NT2/D1 (cell line): Measurements from ENCODE around the gene TUSC2.
A peak's percentile ranks its signal among the peaks of the same experiment; 100 is the strongest.

Experiments
- DNase-seq: peaks from one replicate; pipeline ENCODE4 v3.0.0-alpha.2; 2011; ENCODE audit warnings: low read depth, low spot score
- H3K27me3 ChIP-seq: 2 replicates; pipeline ENCODE4 v1.6.0; 2011; ENCODE audit warnings: mild to moderate bottlenecking; ENCODE audit not compliant: insufficient read length, insufficient read depth
- H3K36me3 ChIP-seq: 2 replicates; pipeline ENCODE4 v1.6.1; 2011; ENCODE audit warnings: mild to moderate bottlenecking, low read length, mixed read lengths; ENCODE audit not compliant: insufficient read depth, insufficient read length
- H3K4me1 ChIP-seq: 2 replicates; pipeline ENCODE4 v1.5.1; 2011; ENCODE audit not compliant: insufficient read depth, insufficient read length
- H3K4me3 ChIP-seq: 2 replicates; pipeline ENCODE4 v1.5.1; 2011; ENCODE audit warnings: low read depth; ENCODE audit not compliant: insufficient read length
- H3K9ac ChIP-seq: 2 replicates; pipeline ENCODE4 v1.6.0; 2011; ENCODE audit warnings: low read depth; ENCODE audit not compliant: insufficient read length
- H3K9me3 ChIP-seq: 2 replicates; pipeline ENCODE4 v1.5.1; 2011; ENCODE audit warnings: mild to moderate bottlenecking, low read length; ENCODE audit not compliant: insufficient read depth
- SUZ12 ChIP-seq: IDR thresholded peaks from 2 replicates; pipeline ENCODE4 v1.6.1; 2011; ENCODE audit not compliant: insufficient read length, insufficient read depth; ENCODE audit errors: extremely low read depth
- YY1 ChIP-seq: IDR thresholded peaks from 2 replicates; pipeline ENCODE4 v1.6.1; 2011; ENCODE audit not compliant: insufficient read length, insufficient read depth
- ZNF274 ChIP-seq: IDR thresholded peaks from 2 replicates; pipeline ENCODE4 v1.6.1; 2011; ENCODE audit warnings: mild to moderate bottlenecking, low read depth, low read length

The TUSC2 gene

DNA sequence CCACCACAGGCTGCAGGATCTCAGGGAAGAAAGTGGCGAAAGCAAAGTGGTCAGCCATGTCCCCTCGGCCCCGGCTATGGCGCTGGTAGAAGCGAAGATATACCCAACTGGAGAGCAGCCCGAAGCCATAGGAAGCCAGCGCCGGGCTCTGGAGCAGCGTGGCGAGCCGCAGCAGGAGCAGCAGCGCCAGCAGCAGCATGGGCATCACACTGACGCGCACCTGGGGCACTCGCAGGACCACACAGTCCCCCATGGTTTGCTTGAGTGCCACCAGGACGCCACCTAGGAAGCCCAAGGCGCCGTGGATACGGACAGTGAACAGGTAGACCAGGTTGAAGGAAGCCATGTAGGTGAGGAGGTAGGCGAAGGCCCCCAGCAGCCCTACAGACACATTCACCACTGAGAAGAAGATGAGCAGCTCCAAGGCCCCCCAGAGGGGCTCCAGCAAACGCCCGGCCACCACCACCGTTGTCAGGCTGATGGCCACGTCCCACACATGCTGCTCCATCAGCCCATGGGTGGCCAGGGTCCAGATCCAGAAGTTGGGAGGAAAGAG is 30.4 kb upstream of the TUSC2 start:
- H3K36me3 ChIP-seq = peaks cover 54% of the 10 kb centered on the region
- peaks cover 6% of the 10 kb centered on the region for H3K27me3 ChIP-seq
- H3K9me3 ChIP-seq = no peaks in the 10 kb centered on the region
- H3K9ac ChIP-seq = peak overlapping the region; percentile 98
- peak overlapping the region; percentile 92 for H3K4me3 ChIP-seq
- no peak for TF ChIP-seq YY1
- TF ChIP-seq SUZ12 = no peak
- no peak for TF ChIP-seq ZNF274
- DNase-seq = no peak
- peaks cover 25% of the 10 kb centered on the region for H3K4me1 ChIP-seq

- H3K4me1 ChIP-seq = peaks cover 25% of the 10 kb centered on the region
- peaks cover 3% of the 10 kb centered on the region for H3K27me3 ChIP-seq
- peak overlapping the region; percentile 63 for H3K9ac ChIP-seq
- peak overlapping the region; percentile 92 for H3K4me3 ChIP-seq
- H3K9me3 ChIP-seq = no peaks in the 10 kb centered on the region
- no peak for DNase-seq
- TF ChIP-seq ZNF274 = no peak
- no peak for TF ChIP-seq SUZ12
- no peak for TF ChIP-seq YY1
- peaks cover 61% of the 10 kb centered on the region for H3K36me3 ChIP-seq
Measured at GRCh38 chr3:50357481-50357880, 29.5 kb upstream of the TUSC2 start.

DNA sequence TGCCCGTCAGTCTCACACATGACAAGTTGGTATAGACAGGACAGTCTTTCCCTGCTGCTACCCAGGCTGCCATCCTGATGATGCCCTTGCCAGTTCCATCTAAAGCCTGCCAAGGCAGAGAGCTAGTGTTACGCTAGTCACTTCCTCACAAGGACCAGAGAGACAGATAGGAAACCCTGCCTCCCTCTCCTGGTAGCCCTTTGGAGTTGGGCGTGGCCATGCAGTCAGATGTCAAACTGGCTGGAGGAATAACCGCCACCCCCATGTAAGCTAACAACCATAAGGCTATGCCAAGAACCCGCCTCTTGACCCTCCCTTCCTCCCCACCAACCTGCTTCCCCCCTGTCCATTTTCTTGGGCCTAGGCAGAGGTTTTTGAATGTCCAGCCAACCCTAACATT is 28.5 kb upstream of the TUSC2 start:
- no peak for DNase-seq
- TF ChIP-seq ZNF274 = no peak
- TF ChIP-seq SUZ12 = no peak
- TF ChIP-seq YY1 = no peak
- Histone ChIP-seq H3K4me1 (peaks cover 25% of the 10 kb centered on the region), H3K27me3 (peaks cover 3% of the 10 kb centered on the region), H3K9ac (no peak overlapping the region), H3K36me3 (peaks cover 65% of the 10 kb centered on the region), H3K9me3 (no peaks in the 10 kb centered on the region), H3K4me3 (no peak overlapping the region)

GRCh38 chr3:50355829-50356552 is 28.0 kb upstream of the TUSC2 start:
- peaks cover 69% of the 10 kb centered on the region for H3K36me3 ChIP-seq
- DNase-seq = no peak
- H3K9me3 ChIP-seq = no peaks in the 10 kb centered on the region
- TF ChIP-seq YY1 = no peak
- no peak for TF ChIP-seq SUZ12
- TF ChIP-seq ZNF274 = no peak
- no peak overlapping the region for H3K4me3 ChIP-seq
- H3K27me3 ChIP-seq = peaks cover 3% of the 10 kb centered on the region
- H3K4me1 ChIP-seq = peaks cover 27% of the 10 kb centered on the region
- H3K9ac ChIP-seq = peak overlapping the region; percentile 8

GRCh38 chr3:50354850-50355249 is 26.8 kb upstream of the TUSC2 start:
- Histone ChIP-seq H3K4me1 (peaks cover 24% of the 10 kb centered on the region), H3K9ac (no peak overlapping the region), H3K27me3 (no peaks in the 10 kb centered on the region), H3K4me3 (no peak overlapping the region), H3K9me3 (no peaks in the 10 kb centered on the region), H3K36me3 (peaks cover 69% of the 10 kb centered on the region)
- TF ChIP-seq SUZ12 (no peak), YY1 (no peak), ZNF274 (no peak)
- DNase-seq = no peak

DNA sequence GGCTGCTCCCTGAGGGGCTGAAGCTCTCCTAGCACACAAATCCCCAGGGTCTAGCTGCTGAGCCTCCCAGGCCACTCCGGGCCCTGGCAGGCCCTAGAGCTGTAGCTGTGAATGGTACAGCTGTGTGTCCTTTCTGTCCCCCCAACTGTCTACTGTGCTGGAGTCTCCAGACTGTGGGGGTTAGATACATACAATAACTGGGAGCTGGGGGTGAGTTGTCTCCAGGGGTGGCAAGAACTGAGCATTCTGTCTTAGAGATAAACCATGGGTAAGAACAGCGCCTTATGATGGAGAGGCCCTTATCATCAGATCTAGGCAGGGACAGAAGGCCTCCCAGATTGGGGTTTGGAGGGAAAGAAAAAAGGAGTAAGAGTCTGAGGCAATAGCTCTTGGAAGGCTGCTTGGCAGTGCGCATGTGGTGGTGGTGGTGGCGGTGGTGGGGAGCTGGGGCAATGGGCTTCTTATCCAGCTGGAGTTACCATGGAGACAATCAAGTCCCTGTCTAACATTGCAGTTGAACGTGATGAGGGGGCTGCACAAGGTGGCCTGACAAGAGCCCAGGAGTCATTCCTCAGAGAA is 26.3 kb upstream of the TUSC2 start:
- H3K36me3 ChIP-seq = peaks cover 73% of the 10 kb centered on the region
- H3K4me3 ChIP-seq = no peak overlapping the region
- TF ChIP-seq ZNF274 (no peak), YY1 (no peak), SUZ12 (no peak)
- no peak for DNase-seq
- H3K4me1 ChIP-seq = peaks cover 26% of the 10 kb centered on the region
- H3K9me3 ChIP-seq = no peaks in the 10 kb centered on the region
- no peaks in the 10 kb centered on the region for H3K27me3 ChIP-seq
- no peak overlapping the region for H3K9ac ChIP-seq

DNA sequence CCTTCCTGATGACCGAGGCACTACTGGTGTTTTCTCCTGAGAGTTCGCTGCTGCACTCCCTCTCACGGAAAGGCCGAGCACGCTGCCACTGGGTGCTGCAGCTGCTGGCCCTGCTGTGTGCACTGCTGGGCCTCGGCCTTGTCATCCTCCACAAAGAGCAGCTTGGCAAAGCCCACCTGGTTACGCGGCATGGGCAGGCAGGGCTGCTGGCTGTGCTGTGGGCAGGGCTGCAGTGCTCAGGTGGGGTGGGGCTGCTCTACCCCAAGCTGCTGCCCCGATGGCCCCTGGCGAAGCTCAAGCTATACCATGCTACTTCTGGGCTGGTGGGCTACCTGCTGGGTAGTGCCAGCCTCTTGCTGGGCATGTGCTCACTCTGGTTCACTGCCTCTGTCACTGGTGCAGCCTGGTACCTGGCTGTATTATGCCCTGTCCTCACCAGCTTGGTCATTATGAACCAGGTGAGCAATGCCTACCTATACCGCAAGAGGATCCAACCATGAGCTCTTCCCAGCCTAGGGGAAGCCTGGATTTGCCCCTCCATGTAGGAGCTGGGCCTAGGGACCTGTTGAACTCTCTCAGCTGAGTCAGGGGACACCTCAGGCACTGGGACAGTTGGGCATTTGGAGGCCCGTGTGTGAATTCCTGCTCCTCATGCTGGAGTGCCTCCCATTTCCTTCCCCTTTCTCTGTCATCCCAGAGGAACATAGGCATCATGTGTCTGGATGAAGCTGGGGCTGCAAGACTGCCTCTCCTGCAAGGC is 25.4 kb upstream of the TUSC2 start:
- H3K9ac ChIP-seq = peak overlapping the region; percentile 17
- no peaks in the 10 kb centered on the region for H3K9me3 ChIP-seq
- peaks cover 22% of the 10 kb centered on the region for H3K4me1 ChIP-seq
- H3K27me3 ChIP-seq = no peaks in the 10 kb centered on the region
- DNase-seq = no peak
- peaks cover 77% of the 10 kb centered on the region for H3K36me3 ChIP-seq
- no peak for TF ChIP-seq ZNF274
- TF ChIP-seq SUZ12 = no peak
- no peak for TF ChIP-seq YY1
- H3K4me3 ChIP-seq = no peak overlapping the region
